G401.6 (cell line): ENCODE measurements around the gene RBMS1.
"Not testable (repeated sequence)": the region's sequence is repeated elsewhere in the genome, so short reads cannot be mapped to it uniquely, and the experiment has no call there.

Experiments used
- FAIRE-seq: peaks from 2 replicates; lab custom pipeline; 2012; peaks lifted over from hg19 to GRCh38; lab: Jason Lieb, UNC

The RBMS1 gene

DNA sequence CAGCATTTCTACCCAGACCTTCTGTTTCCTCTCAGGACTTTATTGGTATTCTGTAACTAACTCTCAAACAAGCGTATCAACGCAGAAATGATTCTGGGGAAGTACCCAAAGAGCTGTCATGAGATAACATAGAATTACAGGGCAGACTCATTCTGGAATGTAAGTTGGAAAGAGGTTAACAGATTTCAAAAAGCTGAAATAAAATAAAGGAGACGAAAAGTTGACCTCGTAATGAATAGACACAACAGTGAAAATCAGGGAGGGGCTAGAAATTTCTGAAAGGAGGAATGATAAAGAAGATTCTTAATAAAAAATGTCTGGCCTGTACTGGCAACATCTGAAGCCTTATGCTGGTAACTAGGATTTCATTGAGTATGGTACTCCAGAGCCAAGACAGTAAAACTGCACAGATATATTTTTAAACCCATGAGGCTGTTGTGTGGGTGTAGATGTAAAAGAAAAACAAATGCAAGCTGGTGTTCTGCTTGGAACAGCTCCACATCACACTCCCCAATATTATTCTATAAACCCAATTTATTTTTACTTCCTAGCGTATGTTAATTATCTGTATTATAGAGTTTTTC lies 23.9 kb downstream of the RBMS1 start:
- no peak for FAIRE-seq

DNA sequence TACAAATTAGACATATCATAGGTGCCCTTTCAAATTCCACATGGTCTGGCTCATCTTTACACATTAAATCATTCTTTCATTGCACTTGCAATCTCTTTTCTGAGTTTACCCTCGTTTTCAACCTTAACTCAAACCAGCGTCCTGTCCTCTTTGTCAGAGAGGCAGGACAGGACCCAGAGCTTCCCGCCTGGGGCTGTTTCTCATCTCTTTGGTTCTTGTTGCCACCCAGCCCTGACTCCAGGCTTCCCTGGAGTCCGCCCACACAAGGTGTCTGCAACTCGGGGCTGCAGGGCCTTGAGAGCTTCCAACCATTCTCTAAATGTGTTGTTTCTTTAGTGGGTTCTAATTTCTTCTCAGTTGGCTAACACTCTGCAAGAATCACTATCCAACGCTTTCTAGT lies 24.4 kb downstream of the RBMS1 start:
- FAIRE-seq = no peak

DNA sequence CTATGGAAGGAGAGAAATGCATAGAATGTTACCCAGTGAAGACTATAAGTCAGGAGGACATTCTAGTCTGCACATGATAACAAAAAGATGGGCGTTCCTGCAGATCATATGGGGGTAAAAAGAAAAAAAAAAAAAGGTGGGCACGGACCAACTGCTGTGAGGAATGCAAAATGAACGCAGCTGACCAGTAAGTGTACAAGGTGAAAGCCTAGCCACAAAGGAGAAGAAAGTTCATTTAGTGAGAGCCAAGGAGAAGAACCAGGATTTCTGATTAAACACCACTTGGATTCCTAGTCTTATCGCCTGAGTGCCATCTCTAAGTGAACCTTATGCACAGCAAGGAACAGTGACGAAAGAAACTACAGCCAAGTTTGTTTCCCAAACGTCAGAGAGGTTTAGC lies 26.5 kb downstream of the RBMS1 start:
- FAIRE-seq = no peak

DNA sequence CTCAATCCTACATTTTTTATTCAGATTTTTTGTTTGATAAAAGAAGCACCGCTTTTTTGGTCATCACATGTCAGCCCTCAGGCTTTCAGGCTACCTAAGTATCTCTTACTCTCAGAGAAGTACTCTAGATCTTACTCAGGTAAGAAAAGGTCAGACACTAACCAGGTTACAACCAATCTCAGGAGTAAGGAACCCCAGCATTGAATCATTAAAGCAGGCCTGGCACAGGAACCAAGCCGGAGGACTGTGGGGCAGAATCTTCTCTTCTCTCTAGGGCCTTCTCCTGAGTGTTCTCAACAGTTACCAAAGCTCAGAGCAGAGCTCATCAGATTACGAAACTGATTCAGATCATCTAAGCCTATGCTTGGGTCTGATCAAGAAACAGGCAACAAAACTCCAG lies 28.2 kb downstream of the RBMS1 start:
- no peak for FAIRE-seq

DNA sequence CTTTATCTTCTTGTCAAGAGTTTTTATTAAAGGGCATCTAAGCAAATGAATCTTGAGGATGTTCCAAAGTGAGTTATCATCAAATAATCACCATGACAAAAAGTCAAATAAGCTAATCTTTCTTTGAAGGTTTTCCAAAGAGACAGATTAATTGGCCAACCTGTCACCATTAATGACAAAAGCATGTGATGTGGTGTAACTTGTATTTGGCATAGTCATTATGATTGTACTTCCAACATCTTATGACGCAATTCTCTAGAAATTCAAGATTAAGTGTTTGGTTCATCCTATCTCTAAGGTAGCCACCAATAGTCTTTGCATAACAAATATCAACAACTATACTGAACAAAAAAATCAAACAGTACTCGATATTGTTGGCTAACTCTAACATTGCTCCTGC lies 28.6 kb downstream of the RBMS1 start:
- FAIRE-seq = no peak

DNA sequence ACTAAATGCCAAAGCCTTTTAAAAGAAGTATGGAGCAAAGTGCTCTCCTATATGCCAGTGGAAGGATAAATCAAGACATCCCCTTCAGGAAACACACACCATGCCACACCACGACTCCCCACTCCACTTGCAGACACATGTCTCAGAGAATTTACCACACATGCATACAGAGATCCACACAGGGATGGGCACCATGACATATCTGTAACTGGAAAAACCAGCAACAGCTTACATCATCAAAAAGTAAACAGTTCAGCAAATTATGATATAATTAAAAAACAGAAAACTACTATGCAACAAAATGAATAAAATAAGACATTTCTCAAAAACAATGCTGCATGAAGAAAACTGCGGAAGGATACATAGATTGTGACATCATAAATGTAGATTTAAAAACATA lies 29.6 kb downstream of the RBMS1 start:
- FAIRE-seq = no peak

DNA sequence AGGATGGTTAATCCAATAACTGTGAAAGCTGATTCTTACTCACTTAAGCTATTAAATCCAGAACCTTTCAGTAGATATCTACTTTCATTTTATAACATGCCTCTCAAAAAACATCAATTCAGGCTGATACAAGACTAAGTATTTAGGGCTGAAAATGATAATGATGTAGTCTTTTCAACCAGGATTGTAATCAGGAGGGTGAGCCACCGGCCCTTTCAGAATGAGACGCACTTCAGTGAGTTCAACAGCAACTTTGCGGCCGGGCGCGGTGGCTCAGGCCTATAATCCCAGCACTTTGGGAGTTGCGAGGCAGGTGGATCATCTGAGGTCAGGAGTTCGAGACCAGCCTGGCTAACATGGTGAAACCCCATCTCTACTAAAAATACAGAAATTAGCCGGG lies 30.4 kb downstream of the RBMS1 start:
- FAIRE-seq = no peak

DNA sequence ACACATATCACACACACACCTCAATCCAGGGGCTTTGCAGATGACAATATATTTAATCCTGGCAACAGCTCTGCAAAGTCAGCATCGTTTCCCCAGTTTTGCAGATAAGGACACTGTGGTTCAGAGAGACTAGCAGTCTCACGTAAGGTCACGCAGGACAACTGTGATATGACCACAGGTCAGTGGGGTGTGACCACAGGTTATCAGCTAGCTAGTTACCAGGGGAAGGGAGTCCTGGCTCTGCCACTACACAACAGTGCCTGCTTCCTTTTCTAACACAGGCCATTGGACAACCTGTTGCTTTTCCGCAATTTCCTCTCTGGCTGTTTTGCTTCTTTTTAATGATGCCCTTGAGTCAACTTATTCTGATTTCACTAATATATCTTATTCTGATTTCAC lies 33.3 kb downstream of the RBMS1 start:
- no peak for FAIRE-seq

DNA sequence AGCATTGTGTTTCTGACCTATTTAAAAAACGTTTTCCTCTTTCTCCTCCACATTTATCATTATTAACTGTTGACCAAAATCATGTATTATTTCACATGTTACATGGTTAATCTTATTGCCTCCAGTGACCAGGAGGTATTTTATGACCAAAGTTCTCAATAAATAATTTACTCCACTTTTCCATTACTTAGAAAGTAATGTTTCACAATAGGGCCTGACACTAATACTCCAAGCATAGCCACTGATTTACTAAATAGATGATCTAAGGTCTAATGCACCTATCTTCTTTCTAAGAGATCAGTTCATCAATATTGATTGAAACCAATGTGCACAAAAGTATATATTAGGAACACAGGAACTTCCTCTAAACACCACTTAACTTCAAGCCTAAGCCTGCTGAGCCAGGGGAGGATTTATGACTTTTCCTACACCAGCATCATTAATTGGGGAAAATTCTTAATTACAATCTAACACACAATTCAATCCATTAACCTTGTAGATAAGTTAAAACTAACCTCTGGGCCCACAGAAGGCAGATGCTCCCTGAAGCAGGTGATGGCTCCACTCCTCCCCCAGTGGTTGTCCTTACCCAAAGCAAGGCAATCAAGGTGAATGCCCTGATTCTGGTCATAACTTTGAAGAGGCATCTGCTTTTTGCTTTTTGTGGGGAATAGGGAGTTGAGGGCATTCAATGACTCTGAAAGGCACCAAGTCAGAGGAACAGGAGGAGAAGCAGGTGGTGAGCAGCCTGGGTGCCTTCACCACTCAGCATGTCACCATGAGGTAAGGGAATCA lies 33.9 kb downstream of the RBMS1 start:
- no peak for FAIRE-seq

DNA sequence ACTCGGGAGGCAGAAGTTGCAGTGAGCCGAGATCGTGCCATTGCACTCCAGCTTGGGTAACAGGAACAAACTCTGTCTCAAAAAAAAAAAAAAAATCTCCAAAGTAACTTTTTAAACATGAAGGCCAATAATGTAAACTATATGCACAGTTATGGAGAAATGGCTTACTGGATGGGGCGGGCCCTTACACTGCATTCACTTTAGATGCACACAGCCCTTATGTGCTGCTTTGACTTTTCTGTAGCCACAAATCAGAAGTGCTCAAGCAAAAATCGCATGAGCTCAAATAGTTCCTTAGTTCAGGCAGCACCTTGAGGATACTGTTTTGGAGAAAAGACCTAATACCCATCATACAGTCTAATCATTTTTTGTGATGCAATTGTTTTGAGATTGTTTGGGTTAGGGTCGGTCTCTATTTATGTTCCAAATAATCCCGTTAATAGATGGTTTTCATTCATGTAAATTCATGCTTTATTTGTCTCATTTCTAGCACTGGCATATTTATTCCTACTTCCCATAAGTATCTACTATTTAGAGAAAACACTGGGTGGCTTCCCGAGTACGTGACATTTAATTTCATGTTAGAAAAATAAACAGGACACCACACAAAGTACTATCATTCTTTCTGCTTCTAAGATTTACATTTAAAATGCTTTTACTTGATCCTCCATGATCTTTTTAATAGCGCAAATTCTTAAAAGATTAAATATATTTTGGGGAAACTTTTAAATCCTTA lies 34.7 kb downstream of the RBMS1 start:
- no peak for FAIRE-seq

DNA sequence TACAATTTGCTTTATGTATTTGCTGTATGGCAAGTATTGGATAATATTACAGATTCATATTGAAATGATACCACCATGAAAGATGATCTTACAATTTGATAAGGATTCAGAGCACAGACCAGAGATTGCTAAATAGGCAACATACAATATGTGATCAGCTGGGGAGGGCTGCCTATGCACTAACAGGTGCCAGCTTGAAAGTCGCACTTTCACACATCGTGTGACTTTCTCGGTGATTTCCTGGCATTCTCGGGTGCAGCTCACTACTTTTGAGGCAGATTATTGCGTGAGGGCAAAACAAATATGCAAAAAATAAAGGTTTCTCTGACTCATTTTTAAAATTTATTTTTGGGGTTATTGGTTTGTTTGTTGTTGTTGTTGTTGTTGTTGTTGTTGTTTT lies 36.0 kb downstream of the RBMS1 start:
- no peak for FAIRE-seq

DNA sequence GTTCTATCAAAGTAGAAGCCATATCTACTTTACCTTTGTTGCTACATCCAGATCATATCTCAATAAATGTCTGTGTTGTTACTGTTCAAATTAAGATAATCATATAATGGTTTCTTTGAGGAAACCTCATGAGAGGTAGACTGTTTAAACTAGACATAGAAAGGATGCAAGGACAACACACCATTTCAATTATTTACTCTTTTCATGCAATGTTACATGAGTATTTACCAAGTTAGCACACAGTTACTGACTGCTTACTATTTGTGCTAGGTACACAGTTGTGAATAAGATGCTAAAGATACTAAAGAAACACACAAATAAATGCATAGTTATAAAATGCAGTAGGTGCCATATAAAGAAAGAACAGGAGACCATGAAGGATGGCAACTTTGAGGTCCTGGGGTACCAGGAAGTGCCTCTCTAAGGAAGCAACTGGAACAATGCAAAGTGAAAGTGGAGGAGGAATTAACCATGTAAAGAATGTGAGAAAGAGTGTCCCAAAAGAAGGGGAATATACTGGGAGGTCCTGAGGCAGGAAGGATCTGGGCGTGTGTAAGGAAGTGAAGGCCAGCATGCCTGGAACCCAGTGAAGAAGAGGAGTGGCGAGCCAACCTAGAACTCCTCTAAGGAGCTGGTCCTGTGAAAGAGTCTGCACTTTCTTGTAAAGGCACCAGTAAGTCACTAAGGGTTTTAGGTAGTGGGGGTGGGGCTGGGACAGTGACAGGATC lies 39.4 kb downstream of the RBMS1 start:
- FAIRE-seq = no peak

DNA sequence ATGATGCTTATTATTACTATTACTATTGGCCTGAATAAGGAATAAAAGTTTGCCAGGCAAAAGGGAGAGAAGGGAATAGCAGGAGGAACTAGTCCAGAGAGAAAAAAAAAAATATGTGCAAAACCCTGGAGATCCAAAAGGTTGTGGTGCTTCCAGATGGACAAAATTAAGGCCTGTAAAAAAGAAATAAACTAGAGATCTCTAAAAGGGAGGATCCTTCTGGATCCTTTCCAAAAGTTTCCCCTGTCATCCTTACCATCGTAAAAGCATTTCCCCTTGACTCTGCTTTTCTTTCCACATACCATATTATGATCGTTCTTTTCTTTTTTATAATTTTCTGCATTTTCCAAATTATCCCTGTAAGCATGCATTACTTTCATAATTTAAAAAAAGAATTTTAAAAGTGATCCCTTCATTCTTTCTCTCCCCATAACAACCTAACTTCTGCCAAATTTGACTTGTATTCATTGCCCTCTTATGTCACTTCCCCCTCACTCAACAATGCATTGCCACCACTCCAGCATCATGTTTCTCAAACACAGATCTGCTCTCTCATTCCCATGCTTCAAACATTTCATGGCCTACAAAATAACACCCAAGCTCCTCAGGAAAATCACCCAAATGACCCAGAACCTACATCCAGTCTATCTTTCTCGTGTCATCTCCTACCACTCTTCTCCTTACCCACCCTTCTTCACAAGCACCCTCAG lies 40.3 kb downstream of the RBMS1 start:
- FAIRE-seq = no peak

DNA sequence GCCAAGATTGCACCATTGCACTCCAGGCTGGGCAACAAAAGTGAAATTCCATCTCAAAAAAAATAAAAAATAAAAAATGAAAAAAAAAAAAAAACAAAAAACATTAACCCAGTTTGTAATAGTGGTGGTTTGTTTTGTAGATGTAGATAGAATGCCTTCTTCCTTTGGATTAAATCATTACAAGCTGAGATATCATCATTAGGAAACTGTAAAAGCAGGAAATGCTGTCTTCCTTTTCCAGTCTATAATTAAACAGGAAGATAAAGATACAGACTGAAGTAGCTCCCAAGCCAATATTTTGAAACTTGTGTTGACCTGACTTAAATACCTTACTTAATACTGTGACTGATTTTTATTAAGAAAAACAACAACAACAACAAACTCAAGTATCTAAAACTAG lies 43.1 kb downstream of the RBMS1 start:
- FAIRE-seq = no peak

DNA sequence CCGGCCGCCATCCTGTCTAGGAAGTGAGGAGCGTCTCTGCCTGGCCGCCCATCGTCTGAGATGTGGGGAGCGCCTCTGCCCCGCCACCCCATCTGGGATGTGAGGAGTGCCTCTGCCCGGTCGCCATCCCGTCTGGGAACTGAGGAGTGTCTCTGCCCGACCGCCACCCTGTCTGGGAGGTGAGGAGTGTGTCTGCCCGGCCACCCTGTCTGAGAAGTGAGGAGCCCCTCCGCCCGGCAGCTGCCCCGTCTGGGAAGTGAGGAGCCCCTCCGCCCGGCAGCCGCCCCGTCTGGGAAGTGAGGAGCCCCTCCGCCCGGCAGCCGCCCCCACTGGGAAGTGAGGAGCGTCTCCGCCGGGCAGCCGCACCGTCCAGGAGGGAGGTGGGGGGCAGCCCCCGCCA lies 44.8 kb downstream of the RBMS1 start:
- FAIRE-seq = not testable (repeated sequence)

DNA sequence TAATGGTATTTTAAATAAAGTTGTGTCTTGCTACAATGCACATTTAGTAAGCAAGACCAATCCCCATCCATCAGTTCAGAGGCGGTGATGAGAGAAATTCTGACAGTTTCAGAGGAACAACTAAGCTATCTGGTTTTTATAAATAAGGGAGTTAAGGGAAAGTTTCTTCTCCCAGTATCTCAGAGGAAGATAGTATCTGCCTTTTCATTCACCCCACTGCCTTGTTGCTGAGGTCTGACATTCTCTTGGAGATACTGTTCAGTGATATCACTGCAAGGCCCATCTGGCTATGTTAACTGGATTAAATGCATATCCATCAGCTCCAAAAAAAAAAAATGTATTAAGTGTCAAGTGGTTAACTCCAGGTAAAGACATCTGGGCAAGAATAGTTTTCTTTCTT lies 47.9 kb downstream of the RBMS1 start:
- no peak for FAIRE-seq

DNA sequence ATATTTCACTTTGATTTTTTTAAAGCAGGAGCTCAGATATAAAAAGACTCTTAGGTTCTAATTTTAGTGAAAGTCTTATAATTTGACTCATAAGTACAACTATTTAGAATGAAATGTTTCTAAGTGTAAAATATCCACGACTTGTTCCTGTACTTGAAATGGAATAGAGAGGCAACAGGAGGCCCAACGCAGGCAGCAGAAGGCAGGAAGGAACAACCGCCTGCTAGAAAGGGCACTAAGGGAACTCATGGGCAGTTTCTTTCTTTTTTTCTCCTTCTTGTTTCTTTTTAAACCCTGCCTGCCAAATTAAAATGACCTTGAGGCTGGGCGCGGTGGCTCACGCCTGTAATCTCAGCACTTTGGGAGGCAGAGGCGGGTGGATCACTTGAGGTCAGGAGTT lies 51.0 kb downstream of the RBMS1 start:
- no peak for FAIRE-seq

DNA sequence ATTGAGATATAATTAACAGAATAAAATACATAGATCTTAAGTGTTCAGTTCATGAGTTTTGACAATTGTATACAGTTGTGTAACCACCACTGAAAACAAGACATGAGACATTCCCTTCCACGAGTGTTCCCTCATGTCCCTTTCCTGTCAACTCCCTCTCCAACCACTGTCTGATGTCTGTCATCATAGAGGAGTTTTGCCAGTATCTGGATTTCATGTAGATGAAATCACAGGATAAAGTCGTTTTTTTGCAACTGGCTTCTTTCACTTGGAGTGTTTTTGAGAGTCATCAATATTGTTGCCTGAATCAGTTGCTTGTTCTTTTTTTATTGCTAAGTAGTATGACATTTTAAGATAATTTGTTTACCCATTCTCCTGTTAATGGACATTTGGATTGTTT lies 52.7 kb downstream of the RBMS1 start:
- no peak for FAIRE-seq

DNA sequence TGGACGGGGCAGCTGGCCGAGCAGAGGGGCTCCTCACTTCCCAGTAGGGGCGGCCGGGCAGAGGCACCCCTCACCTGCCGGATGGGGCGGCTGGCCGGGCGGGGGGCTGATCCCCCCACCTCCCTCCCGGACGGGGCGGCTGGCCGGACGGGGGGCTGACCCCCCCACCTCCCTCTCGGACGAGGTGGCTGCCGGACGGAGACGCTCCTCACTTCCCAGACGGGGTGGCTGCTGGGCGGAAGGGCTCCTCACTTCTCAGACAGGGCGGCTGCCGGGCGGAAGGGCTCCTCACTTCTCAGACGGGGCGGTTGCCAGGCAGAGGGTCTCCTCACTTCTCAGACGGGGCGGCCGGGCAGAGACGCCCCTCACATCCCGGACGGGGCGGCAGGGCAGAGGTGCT lies 54.6 kb downstream of the RBMS1 start:
- not testable (repeated sequence) for FAIRE-seq

DNA sequence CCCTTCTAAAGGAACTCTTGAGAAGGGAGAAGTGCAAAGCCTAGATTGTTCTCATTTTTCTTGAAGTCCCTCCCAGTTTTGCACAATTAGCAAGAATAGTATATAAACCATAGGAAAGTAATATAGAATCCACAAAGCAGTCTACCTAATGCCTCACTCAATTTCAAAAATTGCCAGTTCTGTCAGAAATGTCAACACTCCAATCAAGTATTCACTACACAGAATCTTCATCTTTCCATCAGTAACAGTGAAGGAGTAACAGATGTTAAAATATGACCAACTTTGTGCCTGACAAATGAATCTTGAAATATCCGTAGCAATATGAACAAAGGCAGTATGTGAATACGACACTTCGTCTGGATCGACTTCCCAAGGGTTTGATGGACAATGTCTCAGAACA lies 56.3 kb downstream of the RBMS1 start:
- no peak for FAIRE-seq

DNA sequence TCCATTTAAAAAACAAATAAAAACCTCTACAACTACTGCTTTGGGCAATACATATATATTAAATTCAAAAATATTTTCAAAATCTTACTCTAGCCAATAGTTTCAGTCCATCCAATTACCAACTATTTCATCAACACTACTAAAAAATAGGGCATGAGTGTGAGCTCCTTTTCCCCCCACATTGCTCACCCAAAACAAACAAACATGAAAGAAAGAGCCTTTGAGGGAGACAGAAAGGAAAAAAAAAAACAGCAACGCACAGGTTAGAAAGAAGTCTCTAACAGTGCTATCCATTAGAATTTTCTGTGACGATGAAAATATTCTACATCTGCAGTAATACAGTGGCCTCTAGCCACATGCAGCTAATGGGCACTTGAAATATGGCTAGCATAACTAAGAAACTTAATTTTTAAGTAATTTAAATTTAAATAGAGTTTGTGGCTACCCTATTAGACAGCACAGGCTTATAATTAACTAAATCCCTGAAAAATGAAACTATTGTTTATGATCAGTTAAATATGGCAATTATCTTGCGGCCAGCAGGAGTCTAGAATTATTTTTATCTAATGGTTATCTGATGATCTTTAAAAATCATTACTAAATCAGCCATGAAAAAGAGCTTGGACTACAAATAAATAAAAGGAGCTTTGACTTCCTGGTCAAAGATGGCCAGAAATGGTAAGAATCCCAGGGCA lies 59.2 kb downstream of the RBMS1 start:
- FAIRE-seq = no peak
